ACHN (cell line): ENCODE data around the gene CHID1.

ENCODE experiments used
- DNase-seq: peaks from one replicate; pipeline ENCODE4 v3.0.0-alpha.2; 2015
- in situ Hi-C: cut with HindIII; loops from 2 replicates; pipeline ENCODE4 v1.10.0; 2017; ENCODE audit warnings: low sequenced_read_pairs, low pct_ligation_motif_present, low pct_unique_long_range_greater_than_20kb

Gene CHID1

GRCh38 chr11:821512-822371 lies 88.9 kb downstream of the CHID1 start:
- DNase-seq = no peak
- in situ Hi-C loops = no loop called here

DNA sequence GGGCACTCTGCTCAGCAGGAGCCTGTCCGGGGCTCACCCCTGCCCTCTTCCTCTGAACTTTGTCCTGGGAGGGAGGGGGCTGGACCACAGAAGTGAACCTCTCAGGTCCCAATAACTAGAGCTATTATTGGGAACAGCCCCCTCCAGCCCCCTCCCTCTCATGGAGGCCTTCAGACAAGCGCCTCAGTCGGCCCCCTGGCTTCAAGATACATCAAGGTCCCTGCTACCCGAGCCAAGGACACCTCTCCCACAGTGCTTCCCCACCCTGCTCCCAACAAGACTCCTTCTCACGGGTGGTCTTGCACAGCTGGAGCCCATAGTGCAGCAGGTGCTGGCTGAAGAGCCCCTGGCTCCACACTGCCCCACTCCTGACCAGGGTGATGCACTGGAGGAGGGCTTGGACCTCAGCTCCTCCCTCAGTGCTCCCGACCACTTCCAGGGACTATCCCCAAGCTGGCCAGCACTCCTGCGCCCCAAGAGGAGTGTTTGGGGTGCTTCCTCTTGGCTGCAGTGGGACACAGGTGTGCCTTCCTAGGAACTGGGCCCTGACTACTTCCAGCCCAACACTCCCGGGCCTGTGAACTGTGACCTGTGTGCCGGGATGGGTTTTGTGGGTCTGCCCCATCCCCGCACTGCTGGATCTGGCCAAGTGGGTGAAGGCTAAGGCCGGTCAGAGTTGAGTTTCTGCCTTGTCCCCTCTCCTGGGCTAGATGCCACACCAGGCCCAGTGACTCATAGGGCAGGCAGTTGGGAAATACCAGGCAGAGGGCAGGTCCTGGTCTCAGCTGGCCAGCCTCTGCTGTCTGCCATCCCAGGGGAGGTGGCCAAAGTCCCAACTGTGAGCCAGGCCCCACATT lies 89.7 kb downstream of the CHID1 start:
- in situ Hi-C loops = no loop called here
- DNase-seq = peak; percentile 83

DNA sequence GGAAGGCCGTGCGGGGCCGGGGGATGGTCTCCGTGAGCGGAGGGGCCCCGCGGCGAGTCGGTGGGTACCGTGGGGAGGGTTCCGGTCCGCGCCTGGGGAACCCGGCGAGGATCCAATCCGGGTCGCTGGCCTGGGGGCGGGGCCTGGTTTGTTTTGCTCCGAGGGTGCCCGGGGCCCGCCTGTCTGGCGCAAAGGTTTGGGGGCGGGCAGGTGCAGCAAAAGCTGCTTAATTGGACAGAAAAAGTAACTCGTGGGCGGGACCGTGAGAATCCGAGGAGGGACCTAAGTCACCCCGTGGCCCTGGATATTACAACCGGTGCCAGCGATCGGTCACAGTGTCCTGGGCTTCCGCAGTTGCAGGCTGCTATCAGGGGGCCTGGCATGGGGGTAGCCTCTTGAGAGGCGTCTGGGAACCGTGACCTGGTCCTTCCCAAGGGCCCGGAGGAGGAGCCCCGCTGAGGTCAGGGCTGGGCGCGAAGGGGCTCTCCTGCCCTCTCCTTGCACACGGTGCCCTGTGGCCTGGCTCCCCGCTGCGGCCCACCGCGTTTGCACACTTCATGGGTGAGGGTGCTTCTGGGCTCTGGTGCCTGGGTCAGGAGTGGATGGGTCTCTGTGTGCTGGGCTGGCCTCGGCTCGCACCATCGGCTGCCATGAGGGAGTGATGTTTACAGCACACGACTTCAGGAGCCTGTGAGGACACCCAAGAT lies 90.5 kb downstream of the CHID1 start:
- peak; percentile 84 for DNase-seq
- in situ Hi-C loops = no loop called here

DNA sequence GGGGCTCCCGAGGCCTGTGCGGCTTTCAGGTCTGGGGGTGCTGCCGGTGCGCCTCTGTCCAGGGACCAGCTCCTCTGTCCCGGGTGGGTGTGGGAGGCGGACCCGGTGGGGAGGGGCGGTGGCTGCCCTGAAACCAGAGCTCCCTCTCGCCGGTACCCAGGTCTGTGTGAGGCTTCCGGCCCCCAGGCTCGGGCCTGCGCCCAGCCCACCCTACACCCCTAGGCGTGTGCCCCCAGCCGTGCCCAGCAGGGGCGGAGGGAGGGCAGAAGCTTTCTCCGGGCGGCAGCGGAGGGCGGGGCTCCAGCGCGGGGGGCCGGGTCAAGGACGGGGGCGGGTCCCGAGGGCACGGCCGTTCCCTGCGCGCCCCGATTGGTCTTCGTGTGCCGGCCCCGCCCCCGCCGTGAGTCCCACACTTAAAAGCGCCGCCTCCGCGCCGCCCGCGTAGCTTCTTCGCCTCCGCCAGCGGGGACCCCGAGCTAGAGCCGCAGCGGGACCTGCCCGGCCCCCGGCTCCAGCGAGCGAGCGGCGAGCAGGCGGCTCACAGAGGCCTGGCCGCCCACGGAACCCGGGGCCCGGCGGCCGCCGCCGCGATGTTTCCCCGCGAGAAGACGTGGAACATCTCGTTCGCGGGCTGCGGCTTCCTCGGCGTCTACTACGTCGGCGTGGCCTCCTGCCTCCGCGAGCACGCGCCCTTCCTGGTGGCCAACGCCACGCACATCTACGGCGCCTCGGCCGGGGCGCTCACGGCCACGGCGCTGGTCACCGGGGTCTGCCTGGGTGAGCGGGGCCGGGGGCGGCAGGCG lies 91.3 kb downstream of the CHID1 start:
- in situ Hi-C loops = no loop called here
- peak; percentile 84 for DNase-seq

DNA sequence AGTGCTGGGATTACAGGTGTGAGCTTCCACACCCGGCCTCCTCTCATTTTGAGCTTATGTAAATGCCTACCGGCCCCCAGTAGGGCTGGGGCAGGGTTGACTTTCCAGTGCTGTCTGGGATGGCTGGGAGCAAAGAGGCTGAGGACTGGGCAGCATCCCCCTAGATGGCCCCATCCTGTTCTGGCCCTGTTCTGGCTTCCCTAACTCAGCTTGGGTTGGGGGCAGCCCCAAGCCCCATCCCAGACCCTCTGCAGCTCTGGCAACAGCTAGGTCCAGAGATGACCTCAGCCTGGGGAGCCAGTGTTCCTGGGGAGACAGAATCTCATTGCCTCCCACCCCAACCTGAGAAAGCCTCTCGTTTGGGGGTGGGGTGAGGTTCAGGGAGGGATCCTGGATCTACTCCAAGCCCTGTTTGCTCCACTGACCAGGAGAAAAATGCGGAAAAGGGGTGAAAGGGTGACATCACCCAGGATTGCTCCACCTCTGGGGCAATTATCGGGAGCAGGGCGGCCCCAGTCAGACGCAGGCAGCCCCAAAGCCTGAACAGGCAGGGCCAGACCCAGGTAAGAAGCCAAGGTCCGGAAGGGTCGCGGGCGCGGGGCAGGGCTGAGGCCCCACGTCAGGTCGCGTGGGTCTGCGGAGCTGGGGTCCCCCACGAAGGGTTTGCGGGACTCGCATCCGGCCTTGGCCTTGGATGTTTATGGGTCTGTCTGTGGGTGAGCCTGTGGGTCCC lies 92.0 kb downstream of the CHID1 start, which contains the start of gene PNPLA2:
Gene PNPLA2 (plus strand): TSS at position 519 of the 733 bp plus-strand sequence. CDS start 805 bp downstream, outside the sequence.
- peak; percentile 85 for DNase-seq
- in situ Hi-C loops = no loop called here
